ENCODE measurements around the gene PTPRA. TPM values are rescaled to one million over a fixed set of nuclear protein-coding genes. Genes with fewer than 3 reads are reported as not detected.

PTPRA gene
- polyA plus RNA-seq, 3 donors: 13.0 to 41.9 (median 13.1) TPM

GRCh38 chr20:2833761-2834160 lies 39.5 kb upstream of the PTPRA start:
- Histone ChIP-seq H3K4me2 (replicated peaks; ENCODE audit: extremely low read depth, low read length, poor library complexity, severe bottlenecking) (no peak overlapping the region), H3K4me1 (ENCODE audit: control insufficient read depth in 1 of 2, insufficient read depth in 2 of 2, low read length in 2 of 2) (peaks cover 15 to 18% of the 10 kb centered on the region in 2 donors), H3K36me3 (replicated peaks in 1 of 2; ENCODE audit: control insufficient read depth in 1 of 2, insufficient read depth in 2 of 2, low read length in 2 of 2) (peaks cover 0 to 20% of the 10 kb centered on the region in 2 donors), H3K9me3 (replicated peaks in 1 of 2; ENCODE audit: control insufficient read depth in 1 of 2, insufficient read depth in 1 of 2, low read length in 2 of 2) (no peaks in the 10 kb centered on the region), H3K9ac (ENCODE audit: insufficient read depth, low read length, poor library complexity, severe bottlenecking) (no peak overlapping the region), H3K79me2 (ENCODE audit: insufficient read depth, low read length) (no peaks in the 10 kb centered on the region), H3K27ac (ENCODE audit: low read depth in 1 of 2, low read length in 2 of 2) (no peak overlapping the region), H4K20me1 (ENCODE audit: insufficient read depth, low read length) (no peaks in the 10 kb centered on the region), H2AFZ (ENCODE audit: insufficient read depth, low read depth, low read length, poor library complexity, severe bottlenecking) (no peak overlapping the region), H3K4me3 (replicated peaks in 1 of 3; ENCODE audit: low read depth in 2 of 3, low read length in 3 of 3) (no peak overlapping the region), H3K27me3 (ENCODE audit: control insufficient read depth in 2 of 2, insufficient read depth in 2 of 2, low read length in 2 of 2) (no peaks in the 10 kb centered on the region)
- Mint-ChIP-seq H3K4me1 (peaks cover 19% of the 10 kb centered on the region), H3K9me3 (no peaks in the 10 kb centered on the region), H3K27me3 (ENCODE audit: low read depth in 3 of 3) (peaks cover 3 to 6% (median 5%) of the 10 kb centered on the region in 3 donors), H3K27ac (peak overlapping the region in 1 of 7 donors; percentile 20), H3K4me3 (no peak overlapping the region), H3K36me3 (peaks cover 17 to 27% of the 10 kb centered on the region in 2 donors)
- intact Hi-C loops (cut with micrococcal nuclease): loop anchor here in 1 of 2 donors (5.0 kb wide), 1 partner anchor 39 kb away; the partner anchor contains the start of gene PTPRA
- peak in 1 of 3 donors; percentile 14 for DNase-seq
- no peak for TF ChIP-seq CTCF (IDR thresholded peaks at IDR 0.05)
- no CpG with 5 or more reads among the region's 1 CpG for WGBS (ENCODE audit: insufficient coverage)

- Histone ChIP-seq H3K4me2 (replicated peaks; ENCODE audit: extremely low read depth, low read length, poor library complexity, severe bottlenecking) (no peak overlapping the region), H3K9me3 (replicated peaks in 1 of 2; ENCODE audit: control insufficient read depth in 1 of 2, insufficient read depth in 1 of 2, low read length in 2 of 2) (no peaks in the 10 kb centered on the region), H3K27me3 (ENCODE audit: control insufficient read depth in 2 of 2, insufficient read depth in 2 of 2, low read length in 2 of 2) (no peaks in the 10 kb centered on the region), H3K4me1 (ENCODE audit: control insufficient read depth in 1 of 2, insufficient read depth in 2 of 2, low read length in 2 of 2) (peaks cover 19 to 20% of the 10 kb centered on the region in 2 donors), H3K79me2 (ENCODE audit: insufficient read depth, low read length) (no peaks in the 10 kb centered on the region), H3K36me3 (replicated peaks in 1 of 2; ENCODE audit: control insufficient read depth in 1 of 2, insufficient read depth in 2 of 2, low read length in 2 of 2) (peaks cover 0 to 20% of the 10 kb centered on the region in 2 donors), H3K4me3 (replicated peaks in 1 of 3; ENCODE audit: low read depth in 2 of 3, low read length in 3 of 3) (no peak overlapping the region), H2AFZ (ENCODE audit: insufficient read depth, low read depth, low read length, poor library complexity, severe bottlenecking) (no peak overlapping the region), H3K9ac (ENCODE audit: insufficient read depth, low read length, poor library complexity, severe bottlenecking) (no peak overlapping the region), H4K20me1 (ENCODE audit: insufficient read depth, low read length) (no peaks in the 10 kb centered on the region), H3K27ac (ENCODE audit: low read depth in 1 of 2, low read length in 2 of 2) (no peak overlapping the region)
- H3K27ac Mint-ChIP-seq: peak overlapping the region in 2 of 7 donors; percentile 20 to 53
- TF ChIP-seq CTCF (IDR thresholded peaks at IDR 0.05): no peak
- no peak overlapping the region for H3K4me3 Mint-ChIP-seq
- H3K9me3 Mint-ChIP-seq: no peaks in the 10 kb centered on the region
- peaks cover 3 to 8% (median 6%) of the 10 kb centered on the region in 3 donors for H3K27me3 Mint-ChIP-seq (ENCODE audit: low read depth in 3 of 3)
- 79% methylated on average over 5 of the region's 14 CpGs for WGBS (ENCODE audit: insufficient coverage)
- H3K36me3 Mint-ChIP-seq: peaks cover 17 to 28% of the 10 kb centered on the region in 2 donors
- DNase-seq: no peak
- intact Hi-C loops (cut with micrococcal nuclease): loop anchor here in 1 of 2 donors (5.0 kb wide), 1 partner anchor 38 kb away; the partner anchor contains the start of gene PTPRA
- H3K4me1 Mint-ChIP-seq: peaks cover 24% of the 10 kb centered on the region
Measured at GRCh38 chr20:2834401-2835110, 38.7 kb upstream of the PTPRA start.
